H7 (cell line): ENCODE measurements around the gene CFH. TPM values are rescaled to one million over a fixed set of nuclear protein-coding genes. Genes with fewer than 3 reads are reported as not detected.
"Not testable (repeated sequence)": the region's sequence is repeated elsewhere in the genome, so short reads cannot be mapped to it uniquely, and the experiment has no call there.

Experiments used
- DNase-seq: peaks from one replicate; pipeline ENCODE4 v3.0.0; 2012
- H3K27me3 ChIP-seq: 2 replicates; pipeline ENCODE4 v1.6.0; 2011; ENCODE audit warnings: mild to moderate bottlenecking, low read length; ENCODE audit not compliant: control insufficient read depth, insufficient read depth
- H3K36me3 ChIP-seq: replicated peaks from 2 replicates; pipeline ENCODE4 v1.5.1; 2011; ENCODE audit warnings: low read length; ENCODE audit not compliant: control insufficient read depth, insufficient read depth
- H3K4me3 ChIP-seq: 2 replicates; pipeline ENCODE4 v1.5.1; 2011; ENCODE audit warnings: low read depth, mild to moderate bottlenecking, control low read depth, low read length, moderate library complexity; ENCODE audit not compliant: insufficient read depth
- total RNA-seq: library from RNA; depleted of rRNA; stranded (reverse); fragments of >200 nt; shearing (Covaris generic); gene quantifications from 2 replicates; pipeline ENCODE4 v1.2.3, GENCODE V29; 2014

The CFH gene
- total RNA-seq, 1 experiment from 2014 or later = not detected

DNA sequence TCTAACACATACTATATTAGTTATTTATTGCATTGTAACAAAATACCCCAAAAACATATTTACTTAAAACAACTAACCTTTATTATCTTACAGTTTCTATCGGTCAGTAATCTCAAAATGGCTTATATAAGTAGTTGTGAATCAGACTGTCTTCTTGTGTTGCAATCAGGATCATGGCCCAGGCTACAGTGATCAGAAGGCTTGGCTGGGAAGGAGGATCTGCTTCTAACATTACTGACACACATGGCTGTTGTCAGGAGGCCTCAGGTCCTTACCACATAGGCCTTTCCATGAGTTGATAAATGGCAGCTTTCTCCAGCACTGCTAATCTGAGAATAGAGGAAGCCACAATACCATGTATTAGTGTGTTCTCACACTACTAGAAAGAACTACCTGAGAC is 33.7 kb downstream of the CFH start:
- H3K4me3 ChIP-seq = no peak overlapping the region
- H3K36me3 ChIP-seq = no peaks in the 10 kb centered on the region
- H3K27me3 ChIP-seq = no peaks in the 10 kb centered on the region
- no peak for DNase-seq

DNA sequence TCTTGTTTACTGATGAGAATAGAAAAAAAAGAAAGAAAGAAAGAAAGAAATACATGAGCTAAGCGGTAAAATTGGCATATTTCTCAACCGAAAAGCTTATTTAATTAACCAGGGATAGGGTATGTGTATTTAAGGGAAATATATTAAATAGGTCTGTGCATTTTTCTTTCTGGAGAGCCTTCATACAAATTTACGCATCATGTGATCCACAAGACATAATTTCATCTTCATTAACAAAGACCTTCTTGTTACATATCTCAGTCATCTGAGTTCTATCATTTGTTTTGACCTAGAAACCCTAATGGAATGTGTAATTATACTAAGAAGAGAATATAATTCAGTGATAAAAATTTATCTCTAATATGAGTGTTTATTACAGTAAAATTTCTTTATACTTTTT is 37.2 kb downstream of the CFH start:
- Histone ChIP-seq H3K36me3 (no peaks in the 10 kb centered on the region), H3K4me3 (no peak overlapping the region), H3K27me3 (no peaks in the 10 kb centered on the region)
- no peak for DNase-seq

DNA sequence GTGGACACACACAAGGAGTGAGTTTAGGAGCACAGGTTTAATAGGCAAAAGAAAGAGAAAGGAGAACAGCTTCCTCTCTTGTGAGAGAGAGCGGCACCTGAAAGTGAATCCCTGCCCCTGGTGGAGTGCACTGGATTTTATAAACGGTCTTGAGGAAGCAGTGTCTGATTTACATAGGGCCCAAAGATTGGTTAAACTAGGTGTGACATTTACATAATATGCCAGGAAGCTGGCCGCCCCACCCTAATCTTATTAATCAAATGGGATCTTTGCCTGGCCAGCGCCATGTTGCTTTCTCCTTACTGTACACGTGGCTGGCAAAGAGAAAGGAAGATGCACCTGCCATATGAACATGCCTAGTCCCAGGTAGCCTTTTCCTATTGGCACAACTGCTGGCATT is 38.7 kb downstream of the CFH start:
- peak; percentile 1 for DNase-seq
- Histone ChIP-seq H3K27me3 (no peaks in the 10 kb centered on the region), H3K36me3 (no peaks in the 10 kb centered on the region), H3K4me3 (no peak overlapping the region)

DNA sequence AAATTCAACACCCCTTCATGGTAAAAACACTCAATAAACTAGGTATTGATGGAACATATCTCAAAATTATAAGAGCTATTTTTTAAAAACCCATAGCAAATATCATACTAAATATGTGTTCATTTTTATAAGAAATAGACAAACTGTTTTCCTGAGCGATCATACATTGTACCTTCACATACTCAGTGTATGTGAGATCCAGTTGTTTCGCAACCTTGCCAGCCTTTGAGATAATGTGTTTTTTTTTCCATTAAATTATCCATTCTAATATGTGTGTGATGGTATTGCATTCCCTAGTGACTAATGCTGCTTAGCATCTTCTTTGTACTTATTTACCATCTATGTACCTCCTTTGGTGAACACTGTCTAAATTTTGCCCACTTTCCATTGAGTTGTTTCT is 47.1 kb downstream of the CFH start:
- no peak overlapping the region for H3K4me3 ChIP-seq
- DNase-seq = no peak
- no peaks in the 10 kb centered on the region for H3K27me3 ChIP-seq
- no peaks in the 10 kb centered on the region for H3K36me3 ChIP-seq

DNA sequence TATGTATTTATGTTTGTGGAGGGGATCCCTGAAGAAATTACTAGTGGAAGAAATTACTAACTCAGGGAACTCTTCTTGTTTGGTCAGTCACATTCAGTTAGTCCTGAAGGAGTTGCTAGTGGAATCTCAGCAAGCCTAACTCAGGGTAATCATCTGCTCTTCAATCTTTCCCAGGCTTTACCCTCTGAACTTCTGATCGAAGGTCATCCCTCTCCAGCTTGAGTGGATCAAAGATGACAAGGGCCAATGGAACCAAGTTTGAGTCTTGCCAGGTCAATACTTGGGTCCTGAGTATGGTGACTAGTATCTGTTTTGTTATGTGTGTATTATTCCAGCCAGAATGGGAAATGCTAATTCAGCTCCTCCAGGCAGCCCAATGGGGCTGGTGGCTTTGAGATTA is 49.3 kb downstream of the CFH start:
- no peaks in the 10 kb centered on the region for H3K27me3 ChIP-seq
- no peaks in the 10 kb centered on the region for H3K36me3 ChIP-seq
- DNase-seq = no peak
- no peak overlapping the region for H3K4me3 ChIP-seq

DNA sequence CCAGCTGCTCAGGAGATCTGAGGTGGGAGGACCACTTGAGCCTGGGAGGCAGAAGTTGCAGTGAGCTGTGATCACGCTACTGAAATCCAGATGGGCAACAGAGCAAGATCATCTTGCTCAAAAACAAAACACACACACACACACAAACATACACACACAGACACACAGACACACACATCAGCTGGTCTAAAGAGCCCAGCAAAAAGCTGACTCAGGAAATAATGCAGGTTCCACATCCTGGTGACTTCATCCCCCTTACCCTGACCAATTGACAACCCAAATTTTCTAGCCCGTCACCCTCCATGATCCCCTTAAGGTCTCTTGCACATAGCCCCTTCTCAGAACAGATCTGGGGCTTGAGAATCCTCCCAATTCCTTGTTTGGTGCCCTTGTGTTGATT is 58.0 kb downstream of the CFH start:
- H3K36me3 ChIP-seq, DNase-seq, H3K27me3 ChIP-seq, H3K4me3 ChIP-seq: not testable (repeated sequence)

DNA sequence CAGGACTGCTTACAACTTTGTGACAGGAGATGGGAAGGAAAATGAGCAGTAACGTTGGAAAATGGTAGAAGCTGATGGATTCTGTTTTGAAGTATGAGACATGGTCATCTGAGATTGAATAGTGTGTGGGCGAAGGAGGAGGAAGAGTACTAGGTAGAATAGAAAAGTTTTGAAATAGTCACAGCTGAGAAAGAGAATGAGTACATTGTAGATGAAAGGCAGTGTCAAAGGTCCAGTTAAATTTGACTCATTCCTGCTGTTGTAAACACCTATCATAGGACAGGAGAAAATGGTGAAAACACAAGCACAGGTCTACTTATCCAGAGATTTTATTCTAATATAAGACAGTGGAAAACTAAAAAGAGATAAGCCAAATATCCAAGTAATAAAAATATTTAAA is 66.0 kb downstream of the CFH start:
- H3K4me3 ChIP-seq = no peak overlapping the region
- H3K27me3 ChIP-seq = no peaks in the 10 kb centered on the region
- DNase-seq = no peak
- no peaks in the 10 kb centered on the region for H3K36me3 ChIP-seq

DNA sequence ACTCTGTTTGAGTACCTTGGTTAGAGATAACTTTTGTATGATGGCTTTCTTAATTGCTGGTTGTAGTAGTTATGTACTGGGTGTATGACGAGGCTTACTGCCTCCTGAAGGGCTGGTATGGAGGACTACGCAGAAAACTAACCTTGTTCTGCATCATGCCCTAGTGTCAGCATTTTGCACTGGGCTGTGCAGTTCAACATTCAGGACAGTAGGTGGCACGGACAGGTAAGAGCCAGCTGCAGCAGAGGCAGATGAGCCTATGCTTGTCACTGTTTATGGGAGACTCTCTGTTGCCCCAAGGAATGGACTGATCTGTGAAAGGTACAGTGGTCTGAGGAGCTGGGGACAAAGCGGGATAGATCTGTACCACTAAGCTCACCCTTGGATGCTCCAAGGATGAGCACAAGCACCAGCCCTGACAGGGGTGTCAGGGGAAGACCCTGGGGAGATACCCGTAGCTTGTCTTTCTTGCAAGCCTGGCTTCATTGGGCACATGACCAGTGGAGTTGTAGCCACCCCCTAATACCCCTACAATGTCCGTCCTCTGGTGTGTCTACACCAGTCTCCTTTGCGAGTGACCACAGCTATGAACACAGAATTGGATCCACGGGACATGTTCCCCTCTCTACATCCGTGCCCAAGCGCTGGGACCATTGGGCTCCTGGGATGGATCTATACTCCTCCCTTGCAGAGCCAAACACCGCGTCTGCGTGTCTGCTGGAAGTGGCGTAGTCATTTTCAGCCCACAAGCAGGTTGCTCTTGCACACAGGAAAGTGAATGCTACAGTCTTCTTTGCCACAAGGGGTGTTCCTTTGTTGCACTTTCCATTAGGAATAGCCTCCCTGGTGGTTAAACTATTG is 71.7 kb downstream of the CFH start:
- Histone ChIP-seq H3K36me3 (no peaks in the 10 kb centered on the region), H3K27me3 (no peaks in the 10 kb centered on the region), H3K4me3 (no peak overlapping the region)
- peak; percentile 4 for DNase-seq

DNA sequence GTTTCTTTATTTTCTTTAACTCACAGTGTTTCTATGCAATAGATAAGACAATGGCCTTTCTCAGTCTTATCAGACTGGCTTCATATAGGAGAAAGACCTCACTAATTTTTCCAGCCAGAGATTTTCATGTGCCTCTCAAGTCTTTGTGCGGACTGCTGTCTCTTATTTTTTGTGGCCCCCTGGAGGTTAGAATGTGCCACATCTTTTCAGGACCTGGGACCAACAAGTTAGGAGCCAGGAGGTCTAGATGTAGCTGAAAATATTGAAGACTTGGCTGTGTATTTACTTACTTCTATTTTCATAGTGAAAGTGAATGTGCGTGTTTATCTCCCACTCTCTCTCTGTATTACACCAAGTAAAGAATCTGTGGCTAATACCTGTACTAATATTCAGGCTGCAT is 80.7 kb downstream of the CFH start:
- Histone ChIP-seq H3K27me3 (no peaks in the 10 kb centered on the region), H3K36me3 (no peaks in the 10 kb centered on the region), H3K4me3 (no peak overlapping the region)
- no peak for DNase-seq

DNA sequence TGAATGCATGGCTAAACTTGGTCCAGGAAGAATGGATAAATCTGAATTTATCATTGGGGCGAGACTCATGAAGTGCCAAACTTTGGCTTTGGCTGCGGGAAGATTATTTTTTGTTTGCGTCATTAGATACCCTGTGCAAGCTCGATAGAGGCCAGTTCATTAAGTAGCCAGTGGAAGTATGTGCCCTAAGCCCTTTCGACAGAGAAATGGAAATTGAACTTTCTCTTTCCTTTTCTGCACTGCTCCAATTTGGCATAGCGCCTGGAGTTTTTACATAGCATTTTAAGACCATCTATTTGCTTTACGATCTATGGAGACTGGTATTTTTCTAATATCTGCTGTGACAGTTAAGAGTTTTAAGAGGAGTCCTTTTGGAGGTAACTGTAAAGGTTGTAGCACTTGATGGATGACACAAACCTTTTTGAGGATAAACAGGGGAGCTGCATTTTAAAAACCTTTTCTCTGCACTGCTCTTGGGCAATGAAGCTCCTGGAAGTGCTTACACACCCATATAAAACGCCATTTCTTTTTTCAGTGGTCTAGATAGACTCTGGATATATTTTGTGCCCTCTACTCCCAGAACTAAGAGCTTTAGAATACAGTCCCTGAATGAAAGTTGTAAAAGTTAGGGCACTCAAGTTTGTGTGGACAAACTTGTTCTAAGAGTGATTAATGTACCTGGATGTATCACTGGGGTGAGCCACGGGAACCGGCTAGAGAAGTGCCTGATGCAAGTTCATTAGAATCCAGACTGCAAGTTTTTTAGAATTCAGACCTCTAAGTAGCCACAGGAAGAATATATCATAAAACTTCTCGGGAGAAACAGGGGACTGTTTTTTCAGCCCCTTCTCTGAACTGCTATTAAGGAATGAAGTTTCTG is 81.5 kb downstream of the CFH start:
- DNase-seq = no peak
- Histone ChIP-seq H3K4me3 (no peak overlapping the region), H3K27me3 (no peaks in the 10 kb centered on the region), H3K36me3 (no peaks in the 10 kb centered on the region)

DNA sequence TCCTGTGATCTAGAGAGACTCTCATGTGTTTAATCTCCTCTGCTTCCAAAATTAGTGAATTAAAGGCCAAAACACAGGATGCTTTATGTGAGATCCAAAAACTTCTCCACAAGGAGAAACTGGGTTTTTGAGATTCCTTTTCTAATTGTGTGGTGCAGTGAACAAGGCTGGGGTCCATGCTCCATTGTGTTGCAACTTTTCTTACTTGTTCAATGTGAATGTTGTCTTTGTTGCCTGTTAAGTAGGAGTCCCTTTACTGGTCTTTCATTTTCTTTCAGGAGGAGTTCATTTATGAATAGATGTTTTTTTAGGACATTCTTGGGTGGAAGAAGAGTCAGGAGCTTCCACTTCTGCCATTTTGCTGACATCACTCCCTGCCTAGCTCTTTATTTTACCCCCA is 82.2 kb downstream of the CFH start:
- Histone ChIP-seq H3K36me3 (no peaks in the 10 kb centered on the region), H3K27me3 (no peaks in the 10 kb centered on the region), H3K4me3 (no peak overlapping the region)
- no peak for DNase-seq

DNA sequence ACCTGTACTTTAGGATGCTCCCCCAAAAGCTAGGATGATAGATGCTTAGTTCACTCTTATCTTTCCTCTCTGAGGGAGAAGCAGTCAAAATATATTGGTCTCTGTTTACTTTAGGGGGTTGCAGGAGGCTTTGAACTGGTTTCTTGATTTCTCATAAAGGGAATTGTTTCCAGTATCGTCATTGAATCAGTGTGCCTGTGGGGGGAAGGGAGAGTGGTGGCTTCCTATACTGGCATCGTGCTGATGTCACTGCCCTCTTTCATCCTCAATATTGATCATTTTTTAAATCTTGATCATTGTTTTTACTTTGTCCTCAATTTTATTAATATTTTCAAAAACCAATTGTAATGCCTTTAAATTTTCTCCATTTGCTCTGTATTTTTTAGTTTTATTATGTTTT is 82.6 kb downstream of the CFH start:
- no peaks in the 10 kb centered on the region for H3K27me3 ChIP-seq
- no peak overlapping the region for H3K4me3 ChIP-seq
- no peaks in the 10 kb centered on the region for H3K36me3 ChIP-seq
- no peak for DNase-seq

DNA sequence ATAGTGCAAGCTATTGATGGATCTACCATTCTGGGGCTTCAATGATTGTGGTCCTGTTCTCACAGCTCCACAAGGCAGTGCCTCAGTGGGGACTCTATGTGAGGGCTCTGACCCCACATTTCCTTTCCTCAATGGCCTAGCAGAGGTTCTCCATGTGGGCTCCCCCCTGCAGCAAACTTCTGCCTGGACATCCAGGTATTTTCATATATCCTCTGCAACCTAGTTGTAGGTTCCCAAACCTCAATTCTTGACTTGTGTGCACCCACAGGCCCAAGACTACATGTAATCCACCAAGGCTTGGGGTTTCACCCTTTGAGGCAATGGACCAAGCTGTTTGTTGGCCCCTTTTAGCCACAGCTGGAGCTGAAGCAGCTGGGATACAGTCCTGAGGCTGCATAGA is 86.9 kb downstream of the CFH start:
- DNase-seq = no peak
- H3K36me3 ChIP-seq = no peaks in the 10 kb centered on the region
- H3K27me3 ChIP-seq = no peaks in the 10 kb centered on the region
- no peak overlapping the region for H3K4me3 ChIP-seq

DNA sequence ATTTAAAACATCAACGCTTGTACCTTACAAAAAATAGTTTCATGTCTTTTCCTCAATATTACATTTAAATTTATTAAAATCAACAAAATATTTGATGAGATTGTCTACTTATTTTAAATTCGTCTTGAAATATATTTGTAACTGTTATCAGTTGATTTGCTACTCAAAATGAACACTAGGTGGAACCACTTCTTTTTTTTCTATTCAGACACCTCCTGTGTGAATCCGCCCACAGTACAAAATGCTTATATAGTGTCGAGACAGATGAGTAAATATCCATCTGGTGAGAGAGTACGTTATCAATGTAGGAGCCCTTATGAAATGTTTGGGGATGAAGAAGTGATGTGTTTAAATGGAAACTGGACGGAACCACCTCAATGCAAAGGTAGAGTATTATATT is 91.4 kb downstream of the CFH start:
- not testable (repeated sequence) for H3K36me3 ChIP-seq, H3K4me3 ChIP-seq, H3K27me3 ChIP-seq
- DNase-seq = peak; percentile 7
